ENCODE measurements around the gene SLC1A1. TPM values are rescaled to one million over a fixed set of nuclear protein-coding genes. Genes with fewer than 3 reads are reported as not detected.
A peak's percentile ranks its signal among the peaks of the same experiment; 100 is the strongest.

The SLC1A1 gene
- total RNA-seq, 3 donors from 2014 or later = 3.4 to 13.1 (median 7.3) TPM

DNA sequence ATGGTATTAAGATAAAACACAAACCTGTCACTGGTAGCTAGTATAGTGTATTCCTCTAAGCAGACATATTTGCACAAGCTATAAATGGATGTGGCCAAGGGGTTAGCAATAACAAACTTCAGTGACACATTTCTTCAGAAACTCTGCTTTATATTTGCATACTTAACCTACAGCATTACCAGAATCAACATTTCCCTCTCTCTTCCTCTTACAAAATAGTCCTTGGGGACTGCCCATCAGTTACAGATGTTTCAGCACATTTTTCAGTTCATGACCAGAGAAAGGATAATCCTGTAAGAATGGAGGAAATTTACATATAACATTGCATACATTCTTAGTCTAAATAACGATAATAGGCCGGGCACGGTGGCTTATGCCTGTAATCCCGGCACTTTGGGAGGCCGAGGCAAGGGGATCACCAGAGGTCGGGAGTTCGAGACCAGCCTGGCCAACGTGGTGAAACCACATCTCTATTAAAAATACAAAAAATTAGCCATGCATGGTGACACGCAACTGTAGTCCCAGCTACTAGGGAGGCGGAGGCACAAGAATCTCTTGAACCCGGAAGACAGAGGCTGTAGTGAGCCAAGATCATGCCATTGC lies 25.3 kb upstream of the SLC1A1 start:
- Histone ChIP-seq H3K36me3 (no peaks in the 10 kb centered on the region), H3K27me3 (no peaks in the 10 kb centered on the region), H3K27ac (no peak overlapping the region), H3K4me3 (no peak overlapping the region), H3K9me3 (peaks cover 0 to 4% of the 10 kb centered on the region in 2 donors), H3K4me1 (no peaks in the 10 kb centered on the region)
- intact Hi-C loops (cut with DNase I; ENCODE audit: low total_unique reads) = no loop called here
- no peak for DNase-seq (ENCODE audit: low spot score in 2 of 2)
- TF ChIP-seq, protein P1, sequence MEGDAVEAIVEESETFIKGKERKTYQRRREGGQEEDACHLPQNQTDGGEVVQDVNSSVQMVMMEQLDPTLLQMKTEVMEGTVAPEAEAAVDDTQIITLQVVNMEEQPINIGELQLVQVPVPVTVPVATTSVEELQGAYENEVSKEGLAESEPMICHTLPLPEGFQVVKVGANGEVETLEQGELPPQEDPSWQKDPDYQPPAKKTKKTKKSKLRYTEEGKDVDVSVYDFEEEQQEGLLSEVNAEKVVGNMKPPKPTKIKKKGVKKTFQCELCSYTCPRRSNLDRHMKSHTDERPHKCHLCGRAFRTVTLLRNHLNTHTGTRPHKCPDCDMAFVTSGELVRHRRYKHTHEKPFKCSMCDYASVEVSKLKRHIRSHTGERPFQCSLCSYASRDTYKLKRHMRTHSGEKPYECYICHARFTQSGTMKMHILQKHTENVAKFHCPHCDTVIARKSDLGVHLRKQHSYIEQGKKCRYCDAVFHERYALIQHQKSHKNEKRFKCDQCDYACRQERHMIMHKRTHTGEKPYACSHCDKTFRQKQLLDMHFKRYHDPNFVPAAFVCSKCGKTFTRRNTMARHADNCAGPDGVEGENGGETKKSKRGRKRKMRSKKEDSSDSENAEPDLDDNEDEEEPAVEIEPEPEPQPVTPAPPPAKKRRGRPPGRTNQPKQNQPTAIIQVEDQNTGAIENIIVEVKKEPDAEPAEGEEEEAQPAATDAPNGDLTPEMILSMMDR (IDR thresholded peaks at IDR 0.05) = no peak
- TF ChIP-seq POLR2AphosphoS5 (IDR thresholded peaks at IDR 0.05) (no peak), POLR2A (IDR thresholded peaks at IDR 0.05) (no peak)

DNA sequence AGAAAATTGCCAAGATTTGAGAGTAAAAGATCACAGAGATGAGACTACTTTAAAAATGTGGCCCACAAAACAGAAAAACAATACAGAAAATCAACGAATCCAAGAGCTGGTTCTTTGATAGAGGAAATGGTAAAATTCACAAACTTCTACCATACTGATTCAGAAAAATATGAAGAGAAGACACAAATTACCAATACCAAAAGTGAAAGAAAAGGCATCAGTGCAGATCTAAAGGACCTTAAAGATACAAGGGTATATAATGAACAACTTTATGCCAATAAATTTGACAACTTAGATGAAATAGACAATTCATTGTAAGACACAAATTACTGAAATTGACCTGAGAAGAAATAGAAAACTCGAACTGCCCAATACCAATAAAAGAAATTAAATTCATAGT lies 24.4 kb upstream of the SLC1A1 start:
- Histone ChIP-seq H3K27ac (no peak overlapping the region), H3K9me3 (peaks cover 0 to 4% of the 10 kb centered on the region in 2 donors), H3K4me3 (no peak overlapping the region), H3K4me1 (no peaks in the 10 kb centered on the region), H3K36me3 (no peaks in the 10 kb centered on the region), H3K27me3 (no peaks in the 10 kb centered on the region)
- intact Hi-C loops (cut with DNase I; ENCODE audit: low total_unique reads) = no loop called here
- no peak for DNase-seq (ENCODE audit: low spot score in 2 of 2)
- TF ChIP-seq POLR2AphosphoS5 (IDR thresholded peaks at IDR 0.05) (no peak), POLR2A (IDR thresholded peaks at IDR 0.05) (no peak)
- TF ChIP-seq, protein P1 (IDR thresholded peaks at IDR 0.05) = no peak

DNA sequence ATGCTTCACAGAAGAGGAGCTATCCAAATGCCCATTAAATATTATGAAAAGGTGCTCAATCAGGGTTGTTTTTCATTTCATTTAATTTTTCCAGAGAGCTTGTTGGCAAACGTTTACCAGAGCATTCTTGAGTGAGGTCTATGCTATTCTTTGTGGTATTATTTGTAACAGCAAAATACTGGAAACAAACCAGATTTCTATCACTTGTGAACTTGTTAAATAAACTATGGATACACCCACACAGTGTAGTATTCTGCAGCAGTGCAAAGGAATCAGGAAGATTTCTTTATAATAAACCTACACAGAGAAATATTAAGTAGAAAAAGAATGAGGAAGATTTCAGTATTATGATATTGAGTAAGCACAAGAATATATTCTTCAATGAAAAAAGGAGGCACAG lies 15.0 kb upstream of the SLC1A1 start:
- H3K4me3 ChIP-seq = no peak overlapping the region
- no peaks in the 10 kb centered on the region for H3K4me1 ChIP-seq
- no peak for TF ChIP-seq POLR2AphosphoS5 (IDR thresholded peaks at IDR 0.05)
- TF ChIP-seq POLR2A (IDR thresholded peaks at IDR 0.05) = no peak
- TF ChIP-seq, protein P1 (IDR thresholded peaks at IDR 0.05) = no peak
- DNase-seq (ENCODE audit: low spot score in 2 of 2) = no peak
- peaks cover 0 to 4% of the 10 kb centered on the region in 2 donors for H3K9me3 ChIP-seq
- H3K27me3 ChIP-seq = no peaks in the 10 kb centered on the region
- no peak overlapping the region for H3K27ac ChIP-seq
- intact Hi-C loops (cut with DNase I; ENCODE audit: low total_unique reads) = no loop called here
- H3K36me3 ChIP-seq = no peaks in the 10 kb centered on the region

DNA sequence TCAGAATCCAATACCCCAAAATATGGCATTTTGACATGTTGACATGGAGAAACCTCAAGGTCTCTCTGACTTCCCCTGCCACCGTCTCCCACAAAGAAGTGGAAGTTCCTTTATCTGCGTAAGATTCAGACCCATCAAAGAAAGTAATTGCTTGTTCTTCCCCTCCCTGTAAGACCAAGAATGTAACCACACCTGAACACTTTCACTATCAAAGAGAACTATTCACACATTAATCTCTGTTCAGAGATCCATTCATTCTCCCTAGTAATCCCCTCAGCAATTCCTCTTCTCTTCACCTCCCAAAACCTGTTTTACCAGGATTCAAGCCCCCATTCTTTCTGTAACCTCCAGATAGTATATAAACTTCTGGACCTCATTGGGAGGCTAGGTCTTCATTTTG lies 4.1 kb upstream of the SLC1A1 start:
- no peak overlapping the region for H3K27ac ChIP-seq
- DNase-seq (ENCODE audit: low spot score in 2 of 2) = no peak
- intact Hi-C loops (cut with DNase I; ENCODE audit: low total_unique reads) = no loop called here
- no peaks in the 10 kb centered on the region for H3K27me3 ChIP-seq
- no peaks in the 10 kb centered on the region for H3K9me3 ChIP-seq
- TF ChIP-seq POLR2AphosphoS5 (IDR thresholded peaks at IDR 0.05) = no peak
- TF ChIP-seq, protein P1 (IDR thresholded peaks at IDR 0.05) = no peak
- no peak for TF ChIP-seq POLR2A (IDR thresholded peaks at IDR 0.05)
- H3K4me3 ChIP-seq = no peak overlapping the region
- no peaks in the 10 kb centered on the region for H3K36me3 ChIP-seq
- H3K4me1 ChIP-seq = peaks cover 0 to under 1% of the 10 kb centered on the region in 2 donors

DNA sequence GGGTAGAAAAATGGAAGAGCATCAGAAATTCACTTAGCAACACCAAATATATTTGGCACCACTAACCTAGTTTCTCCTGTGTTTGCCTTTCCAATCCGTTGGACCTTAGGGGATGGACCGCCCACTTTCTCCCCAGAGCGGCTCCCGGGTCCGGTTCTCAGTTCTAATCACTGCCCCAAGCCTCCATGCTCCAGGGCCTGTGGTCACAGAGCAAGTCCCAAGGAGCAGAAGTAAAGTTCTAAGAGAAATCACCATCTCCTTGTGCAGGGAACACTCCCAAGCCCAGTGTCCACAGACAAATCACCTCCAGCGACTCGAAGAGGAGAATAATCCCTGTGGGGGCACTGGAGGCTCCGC lies 728 bp upstream of the SLC1A1 start:
- H3K9me3 ChIP-seq = no peaks in the 10 kb centered on the region
- no peaks in the 10 kb centered on the region for H3K27me3 ChIP-seq
- peak overlapping the region; percentile 58 to 64 for H3K27ac ChIP-seq
- no peak for DNase-seq (ENCODE audit: low spot score in 2 of 2)
- H3K4me3 ChIP-seq = peak overlapping the region; percentile 67 to 93 (median 83)
- no peaks in the 10 kb centered on the region for H3K36me3 ChIP-seq
- intact Hi-C loops (cut with DNase I; ENCODE audit: low total_unique reads) = no loop called here
- peaks cover 0 to 7% of the 10 kb centered on the region in 2 donors for H3K4me1 ChIP-seq
- TF ChIP-seq, protein P1 (IDR thresholded peaks at IDR 0.05) = no peak
- TF ChIP-seq POLR2A (IDR thresholded peaks at IDR 0.05) = no peak
- no peak for TF ChIP-seq POLR2AphosphoS5 (IDR thresholded peaks at IDR 0.05)

Data from breast epithelium (tissue), 4 donors.